Esophagus squamous epithelium (tissue), 5 donors: ENCODE data around the gene RAPGEFL1. TPM values are rescaled to one million over a fixed set of nuclear protein-coding genes. Genes with fewer than 3 reads are reported as not detected.

ENCODE experiments used
- DNase-seq: peaks from one replicate; lab custom pipeline; 2025; lab: John Stamatoyannopoulos, UW
- H3K27ac ChIP-seq, 4 donors: fragments of 200-600 bp; sonication (generic); one replicate each; pipeline ENCODE4 v1.5.1; 2016 to 2019; ENCODE audit warnings: mild to moderate bottlenecking in 1 of 4
- H3K27me3 ChIP-seq, 4 donors: fragments of 200-600 bp; sonication (generic); 1 replicate in 3 of 4; 2 replicates in 1 of 4; pipeline versions ENCODE4 v1.5.1 to v1.6.0; 2017 to 2021; ENCODE audit warnings: antibody characterized with exemption in 1 of 4
- H3K36me3 ChIP-seq, 3 donors: fragments of 200-600 bp; sonication (generic); one replicate each; pipeline ENCODE4 v1.5.1; 2016 to 2019
- H3K4me1 ChIP-seq, 3 donors: fragments of 200-600 bp; sonication (generic); one replicate each; pipeline ENCODE4 v1.5.1; 2017 to 2019
- H3K4me3 ChIP-seq, 4 donors: fragments of 200-600 bp; sonication (generic); 1 replicate in 3 of 4; 2 replicates in 1 of 4; pipeline ENCODE4 v1.5.1; 2016 to 2019; ENCODE audit warnings: mild to moderate bottlenecking in 2 of 4, moderate library complexity in 1 of 4
- H3K9me3 ChIP-seq, 3 donors: fragments of 200-600 bp; sonication (generic); one replicate each; pipeline ENCODE4 v1.5.1; 2016 to 2019
- POLR2A ChIP-seq, 4 donors: fragments of 450-650 bp; IDR thresholded peaks; one replicate each; pipeline ENCODE4 v1.6.1; 2017; ENCODE audit warnings: antibody characterized with exemption in 4 of 4, mild to moderate bottlenecking in 4 of 4, moderate library complexity in 3 of 4
- WGBS, 2 donors: methylation state at CpG; one replicate each; pipeline ENCODE4 v1.1.5; 2018; 5-methylcytosine and 5-hydroxymethylcytosine counted together
- intact Hi-C: fragments of 100-400 bp; cut with DNase I; formaldehyde crosslinking; loops from one replicate; pipeline ENCODE4 v1.15.0; 2022
- small RNA-seq, 4 donors: library from RNA; depleted of rRNA; stranded (forward); fragments of <200 nt; gene quantifications; one replicate each; pipeline ENCODE3, GENCODE V24; 2016
- total RNA-seq, 4 donors: library from RNA; depleted of rRNA; stranded (reverse); fragments of >200 nt; gene quantifications; one replicate each; pipeline ENCODE4 v1.1.0, GENCODE V29; 2016
- TF ChIP-seq, protein P1 (sequence below), 6 experiments: fragments of 450-650 bp in 4 of 6; fragments of 200-600 bp in 2 of 6; sonication (generic) in 2 of 6; IDR thresholded peaks; one replicate each; pipeline ENCODE4 v1.5.1; 2016 to 2019; ENCODE audit warnings: antibody characterized with exemption in 6 of 6, mild to moderate bottlenecking in 4 of 6, moderate library complexity in 4 of 6
- donor health status: DM: yes; HTN: yes; CAD: no.

The RAPGEFL1 gene
- total RNA-seq, 4 donors from 2014 or later = 70.1 to 182 (median 144) TPM

- TF ChIP-seq, protein P1, sequence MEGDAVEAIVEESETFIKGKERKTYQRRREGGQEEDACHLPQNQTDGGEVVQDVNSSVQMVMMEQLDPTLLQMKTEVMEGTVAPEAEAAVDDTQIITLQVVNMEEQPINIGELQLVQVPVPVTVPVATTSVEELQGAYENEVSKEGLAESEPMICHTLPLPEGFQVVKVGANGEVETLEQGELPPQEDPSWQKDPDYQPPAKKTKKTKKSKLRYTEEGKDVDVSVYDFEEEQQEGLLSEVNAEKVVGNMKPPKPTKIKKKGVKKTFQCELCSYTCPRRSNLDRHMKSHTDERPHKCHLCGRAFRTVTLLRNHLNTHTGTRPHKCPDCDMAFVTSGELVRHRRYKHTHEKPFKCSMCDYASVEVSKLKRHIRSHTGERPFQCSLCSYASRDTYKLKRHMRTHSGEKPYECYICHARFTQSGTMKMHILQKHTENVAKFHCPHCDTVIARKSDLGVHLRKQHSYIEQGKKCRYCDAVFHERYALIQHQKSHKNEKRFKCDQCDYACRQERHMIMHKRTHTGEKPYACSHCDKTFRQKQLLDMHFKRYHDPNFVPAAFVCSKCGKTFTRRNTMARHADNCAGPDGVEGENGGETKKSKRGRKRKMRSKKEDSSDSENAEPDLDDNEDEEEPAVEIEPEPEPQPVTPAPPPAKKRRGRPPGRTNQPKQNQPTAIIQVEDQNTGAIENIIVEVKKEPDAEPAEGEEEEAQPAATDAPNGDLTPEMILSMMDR (IDR thresholded peaks at IDR 0.05) = no peak
- TF ChIP-seq POLR2A (IDR thresholded peaks at IDR 0.05) = no peak
- WGBS, 2 donors = 53 to 55% methylated on average over 4 of the region's 4 CpGs
- H3K9me3 ChIP-seq = no peaks in the 10 kb centered on the region
- no peaks in the 10 kb centered on the region for H3K27me3 ChIP-seq
- peaks cover 0 to 30% (median 0%) of the 10 kb centered on the region in 3 donors for H3K36me3 ChIP-seq
- no peak for DNase-seq
- no peak overlapping the region for H3K4me3 ChIP-seq
- intact Hi-C loops = no loop called here
- H3K4me1 ChIP-seq = peaks cover 4 to 43% (median 6%) of the 10 kb centered on the region in 3 donors
- no peak overlapping the region for H3K27ac ChIP-seq
Observed at GRCh38 chr17:40241252-40241834, 64.1 kb downstream of the RAPGEFL1 start.

DNA sequence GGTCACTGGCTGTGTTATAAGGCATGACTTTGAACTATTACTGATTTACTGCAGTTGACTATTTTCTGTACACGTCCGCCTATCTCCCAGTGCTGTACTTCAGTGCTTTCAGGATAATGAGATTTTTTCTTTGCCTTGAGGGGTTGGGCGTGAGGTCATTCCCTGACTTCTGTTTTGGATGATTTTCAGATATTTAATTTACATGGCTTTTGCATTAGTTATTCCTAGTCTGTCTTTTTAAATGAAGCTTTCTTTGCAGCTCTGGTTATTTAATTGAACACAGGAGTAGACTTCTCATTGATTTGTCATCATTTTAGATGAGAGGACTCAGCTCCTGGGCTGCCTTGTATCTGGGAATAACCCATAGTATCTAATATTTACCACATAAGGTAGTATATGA is 65.5 kb downstream of the RAPGEFL1 start:
- Histone ChIP-seq H3K4me3 (no peak overlapping the region), H3K9me3 (no peaks in the 10 kb centered on the region), H3K27ac (no peak overlapping the region), H3K27me3 (no peaks in the 10 kb centered on the region), H3K36me3 (peaks cover 0 to 22% (median 0%) of the 10 kb centered on the region in 3 donors), H3K4me1 (peaks cover 4 to 48% (median 6%) of the 10 kb centered on the region in 3 donors)
- intact Hi-C loops = no loop called here
- 64 to 70% methylated on average over 3 of the region's 3 CpGs for WGBS, 2 donors
- TF ChIP-seq POLR2A (IDR thresholded peaks at IDR 0.05) = no peak
- TF ChIP-seq, protein P1 (IDR thresholded peaks at IDR 0.05) = no peak
- DNase-seq = no peak

DNA sequence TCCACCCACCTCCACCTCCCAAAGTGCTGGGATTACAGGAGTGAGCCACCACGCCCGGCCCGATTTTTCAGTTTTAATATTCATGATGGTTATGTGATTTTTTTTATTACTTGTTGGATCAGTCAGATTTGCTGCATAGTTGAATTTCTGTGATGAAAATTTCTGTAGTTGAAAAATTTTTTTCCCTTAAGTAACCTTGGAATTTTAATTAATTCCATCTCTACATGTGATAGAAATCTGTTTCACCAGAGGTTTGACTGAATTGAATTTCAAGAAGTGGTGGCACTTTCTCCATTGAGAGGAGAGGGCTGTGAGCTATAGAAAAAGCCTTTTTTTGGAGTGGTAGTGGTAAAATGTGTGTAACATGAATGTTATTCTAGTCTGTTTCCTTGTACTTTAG is 66.5 kb downstream of the RAPGEFL1 start:
- Histone ChIP-seq H3K4me3 (no peak overlapping the region), H3K36me3 (peaks cover 0 to 17% (median 0%) of the 10 kb centered on the region in 3 donors), H3K4me1 (peaks cover 4 to 49% (median 6%) of the 10 kb centered on the region in 3 donors), H3K9me3 (no peaks in the 10 kb centered on the region), H3K27ac (no peak overlapping the region), H3K27me3 (no peaks in the 10 kb centered on the region)
- intact Hi-C loops = no loop called here
- WGBS, 2 donors = 91 to 92% methylated on average over 3 of the region's 3 CpGs
- DNase-seq = no peak
- no peak for TF ChIP-seq POLR2A (IDR thresholded peaks at IDR 0.05)
- TF ChIP-seq, protein P1 (IDR thresholded peaks at IDR 0.05) = no peak

GRCh38 chr17:40244255-40244654 is 67.0 kb downstream of the RAPGEFL1 start:
- H3K27me3 ChIP-seq = no peaks in the 10 kb centered on the region
- TF ChIP-seq, protein P1 (IDR thresholded peaks at IDR 0.05) = no peak
- no peak for TF ChIP-seq POLR2A (IDR thresholded peaks at IDR 0.05)
- peaks cover 0 to 17% (median 0%) of the 10 kb centered on the region in 3 donors for H3K36me3 ChIP-seq
- 60 to 82% methylated on average over 4 of the region's 4 CpGs for WGBS, 2 donors
- H3K4me1 ChIP-seq = peaks cover 4 to 49% (median 6%) of the 10 kb centered on the region in 3 donors
- no peak overlapping the region for H3K27ac ChIP-seq
- DNase-seq = no peak
- no peaks in the 10 kb centered on the region for H3K9me3 ChIP-seq
- no peak overlapping the region for H3K4me3 ChIP-seq
- intact Hi-C loops = no loop called here

Small RNAs within 50 kb of the gene (small RNA-seq; reads per million reads assigned to genes)
- 0 to 0.27 (median 0.04) reads per million in 4 donors for gene MIR6867

Other genes with a start within 250 kb of the RAPGEFL1 start
- 10 to 100 TPM; 13.6 to 35.2 (median 31.2) TPM for gene ORMDL3, start 249.9 kb upstream of the RAPGEFL1 start, total RNA-seq
- gene LRRC3C, start 249.7 kb upstream of the RAPGEFL1 start, total RNA-seq = not detected
- 1 to 10 TPM; 1.1 to 3.0 (median 1.8) TPM for gene GSDMA, start 214.5 kb upstream of the RAPGEFL1 start, total RNA-seq
- gene PSMD3, start 196.7 kb upstream of the RAPGEFL1 start, total RNA-seq = 100 to 1,000 TPM in 1 of 4 donors, 10 to 100 TPM in 3; 72.2 to 121 (median 84.7) TPM
- gene CSF3, start 162.0 kb upstream of the RAPGEFL1 start, total RNA-seq = 1 to 10 TPM in 1 of 4 donors, not detected in 3; 4.0 TPM
- 10 to 100 TPM; 44.2 to 56.1 (median 49.0) TPM for gene MED24, start 123.1 kb upstream of the RAPGEFL1 start, total RNA-seq
- gene THRA, start 114.5 kb upstream of the RAPGEFL1 start, total RNA-seq = 10 to 100 TPM in 2 of 4 donors, 1 to 10 TPM in 2; 4.2 to 27.1 (median 13.4) TPM
- 10 to 100 TPM in 1 of 4 donors, 1 to 10 TPM in 3; 3.8 to 16.4 (median 5.4) TPM for gene NR1D1, start 76.9 kb upstream of the RAPGEFL1 start, total RNA-seq
- gene MSL1, start 55.5 kb upstream of the RAPGEFL1 start, total RNA-seq = 10 to 100 TPM; 41.5 to 59.9 (median 51.5) TPM
- gene CASC3, start 36.9 kb upstream of the RAPGEFL1 start, total RNA-seq = 10 to 100 TPM; 23.7 to 62.6 (median 27.8) TPM
- gene WIPF2, start 41.8 kb downstream of the RAPGEFL1 start, total RNA-seq = 10 to 100 TPM in 3 of 4 donors, 1 to 10 TPM in 1; 9.8 to 13.8 (median 11.2) TPM
- gene CDC6, start 110.4 kb downstream of the RAPGEFL1 start, total RNA-seq = 10 to 100 TPM in 2 of 4 donors, 1 to 10 TPM in 2; 2.9 to 17.8 (median 9.8) TPM
- gene RARA, start 131.7 kb downstream of the RAPGEFL1 start, total RNA-seq = 10 to 100 TPM in 2 of 4 donors, 1 to 10 TPM in 2; 6.7 to 14.2 (median 10.8) TPM
- 1 to 10 TPM in 1 of 4 donors, under 1 TPM in 2, not detected in 1; 0.38 to 1.7 (median 0.47) TPM for gene GJD3, start 187.3 kb downstream of the RAPGEFL1 start, total RNA-seq
- gene TOP2A, start 240.4 kb downstream of the RAPGEFL1 start, total RNA-seq = 10 to 100 TPM; 24.9 to 87.1 (median 50.6) TPM